CD14-positive monocyte (primary cell): Measurements from ENCODE around the gene DVL2. TPM values are rescaled to one million over a fixed set of nuclear protein-coding genes. Genes with fewer than 3 reads are reported as not detected.

Experiments used
- DNase-seq, 3 donors: peaks; one replicate each; pipeline ENCODE4 v3.0.0-alpha.2; 2011 to 2022
- H2AFZ ChIP-seq: 2 replicates; pipeline ENCODE4 v1.6.0; 2012; ENCODE audit warnings: mild to moderate bottlenecking, low read depth, low read length, inconsistent platforms; ENCODE audit not compliant: insufficient read depth, poor library complexity, severe bottlenecking
- H3K27ac ChIP-seq, 2 donors: 1 replicate in 1 of 2; 2 replicates in 1 of 2; pipeline ENCODE4 v1.5.1; 2012 to 2013; ENCODE audit warnings: low read length in 2 of 2, control low read depth in 1 of 2, inconsistent platforms in 1 of 2, low read depth in 1 of 2, mild to moderate bottlenecking in 1 of 2
- H3K27me3 ChIP-seq, 2 donors: one replicate each; pipeline versions ENCODE4 v1.6.0 to v1.6.1; 2011 to 2013; ENCODE audit warnings: low read length in 2 of 2; ENCODE audit not compliant: control insufficient read depth in 2 of 2, insufficient read depth in 2 of 2
- H3K36me3 ChIP-seq, 2 donors: replicated peaks in 1 of 2; 1 replicate in 1 of 2; 2 replicates in 1 of 2; pipeline versions ENCODE4 v1.5.1 to v1.6.1; 2012 to 2013; ENCODE audit warnings: low read length in 2 of 2, control low read depth in 1 of 2, inconsistent platforms in 1 of 2, mild to moderate bottlenecking in 1 of 2; ENCODE audit not compliant: insufficient read depth in 2 of 2, control insufficient read depth in 1 of 2
- H3K4me1 ChIP-seq, 2 donors: 1 replicate in 1 of 2; 2 replicates in 1 of 2; pipeline versions ENCODE4 v1.5.1 to v1.6.1; 2012 to 2013; ENCODE audit warnings: low read length in 2 of 2, control low read depth in 1 of 2, inconsistent platforms in 1 of 2, mild to moderate bottlenecking in 1 of 2, moderate library complexity in 1 of 2; ENCODE audit not compliant: insufficient read depth in 2 of 2, control insufficient read depth in 1 of 2
- H3K4me2 ChIP-seq: replicated peaks from 2 replicates; pipeline ENCODE3; 2012; ENCODE audit warnings: low read length, moderate library complexity, mild to moderate bottlenecking; ENCODE audit not compliant: poor library complexity, severe bottlenecking; ENCODE audit errors: extremely low read depth
- H3K4me3 ChIP-seq, 3 experiments: fragments of 200-600 bp in 1 of 3; sonication (generic) in 1 of 3; replicated peaks in 1 of 3; 1 replicate in 2 of 3; 2 replicates in 1 of 3; pipeline ENCODE4 v1.5.1; 2011 to 2013; ENCODE audit warnings: low read length in 3 of 3, mild to moderate bottlenecking in 3 of 3, control low read depth in 2 of 3, low read depth in 2 of 3, inconsistent platforms in 1 of 3, moderate library complexity in 1 of 3
- H3K79me2 ChIP-seq: 2 replicates; pipeline ENCODE4 v1.6.0; 2012; ENCODE audit warnings: mild to moderate bottlenecking, control low read depth, inconsistent platforms, low read length, moderate library complexity; ENCODE audit not compliant: insufficient read depth
- H3K9ac ChIP-seq: 2 replicates; pipeline ENCODE4 v1.6.0; 2017; ENCODE audit warnings: low read length, mild to moderate bottlenecking; ENCODE audit not compliant: insufficient read depth, poor library complexity, severe bottlenecking
- H3K9me3 ChIP-seq, 2 donors: replicated peaks in 1 of 2; 1 replicate in 1 of 2; 2 replicates in 1 of 2; pipeline versions ENCODE4 v1.5.1 to v1.6.1; 2012 to 2013; ENCODE audit warnings: low read length in 2 of 2, control low read depth in 1 of 2; ENCODE audit not compliant: control insufficient read depth in 1 of 2, insufficient read depth in 1 of 2
- H4K20me1 ChIP-seq: 2 replicates; pipeline ENCODE4 v1.6.0; 2012; ENCODE audit warnings: mild to moderate bottlenecking, low read length, control low read depth, moderate library complexity; ENCODE audit not compliant: insufficient read depth
- H3K27ac Mint-ChIP-seq, 7 donors: one replicate each; pipeline ENCODE4 v1.8.0; 2020; ENCODE audit warnings: mild to moderate bottlenecking in 7 of 7, mixed read lengths in 7 of 7, moderate library complexity in 6 of 7, inconsistent platforms in 2 of 7
- H3K27me3 Mint-ChIP-seq, 3 donors: one replicate each; pipeline ENCODE4 v1.8.0; 2021 to 2022; ENCODE audit warnings: low read depth in 3 of 3, mild to moderate bottlenecking in 3 of 3, mixed read lengths in 3 of 3, moderate library complexity in 3 of 3, inconsistent platforms in 1 of 3
- H3K36me3 Mint-ChIP-seq, 2 donors: one replicate each; pipeline ENCODE4 v1.8.0; 2020; ENCODE audit warnings: mixed read lengths in 2 of 2, inconsistent platforms in 1 of 2, mild to moderate bottlenecking in 1 of 2
- H3K4me1 Mint-ChIP-seq: one replicate; pipeline ENCODE4 v1.8.0; 2020; ENCODE audit warnings: mild to moderate bottlenecking, mixed read lengths
- H3K4me3 Mint-ChIP-seq, 2 donors: one replicate each; pipeline ENCODE4 v1.8.0; 2020; ENCODE audit warnings: mild to moderate bottlenecking in 2 of 2, mixed read lengths in 2 of 2, moderate library complexity in 1 of 2
- H3K9me3 Mint-ChIP-seq, 7 donors: one replicate each; pipeline ENCODE4 v1.8.0; 2020 to 2022; ENCODE audit warnings: mixed read lengths in 7 of 7, mild to moderate bottlenecking in 6 of 7, moderate library complexity in 6 of 7, inconsistent platforms in 2 of 7
- CTCF ChIP-seq: fragments of 200-600 bp; IDR thresholded peaks from one replicate; pipeline ENCODE4 v1.8.0; 2022; ENCODE audit warnings: antibody characterized with exemption, mild to moderate bottlenecking
- WGBS: methylation state at CpG from one replicate; pipeline ENCODE4 v1.1.5; 2013; ENCODE audit warnings: missing lambda C conversion rate; ENCODE audit not compliant: insufficient coverage; 5-methylcytosine and 5-hydroxymethylcytosine counted together
- intact Hi-C, 2 donors: fragments of 100-400 bp; cut with micrococcal nuclease; formaldehyde crosslinking; loops; one replicate each; pipeline versions ENCODE4 v1.15.0 to v1.15.1; 2023
- polyA plus RNA-seq, 3 donors: library from polyadenylated mRNA; depleted of rRNA in 1 of 3; unstranded in 2 of 3; stranded (reverse) in 1 of 3; fragments of 300-500 nt in 2 of 3; fragments of >200 nt in 1 of 3; fragmentation: Illumina TruSeq in 2 of 3; gene quantifications; 1 replicate in 2 of 3; 2 replicates in 1 of 3; pipeline ENCODE4 v1.2.3, GENCODE V29; 2012 to 2021

DVL2 gene
- polyA plus RNA-seq, 3 donors: 6.7 to 7.8 (median 7.0) TPM

DNA sequence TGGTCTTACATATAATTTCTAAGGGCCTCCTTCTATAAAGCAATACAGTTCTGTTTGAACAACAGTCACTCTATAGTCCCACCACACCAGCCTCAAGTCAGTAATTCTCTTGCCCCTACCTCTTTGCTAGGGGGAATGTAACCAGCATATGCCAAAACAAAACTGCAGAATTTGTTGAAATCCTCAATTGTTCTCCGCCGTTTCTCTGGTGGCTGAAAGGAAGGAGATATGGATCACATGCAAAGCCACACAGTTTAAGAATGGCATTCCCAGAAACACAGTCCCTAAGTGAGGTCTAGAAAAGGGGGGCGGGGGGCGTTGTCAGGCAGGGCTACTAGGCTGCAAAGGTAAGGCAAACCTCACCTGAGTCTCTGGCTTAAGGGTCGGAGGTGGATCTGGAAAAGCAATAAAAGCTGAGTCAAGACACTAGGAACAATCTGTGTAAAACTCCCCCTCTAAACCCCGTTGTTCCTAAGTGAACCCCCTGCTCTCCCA, 3.0 kb upstream of the DVL2 start:
- H3K36me3 ChIP-seq: peaks cover 21 to 26% of the 10 kb centered on the region in 2 donors
- peaks cover 64 to 71% of the 10 kb centered on the region in 2 donors for H3K4me1 ChIP-seq
- peaks cover 0 to 3% (median 0%) of the 10 kb centered on the region in 7 donors for H3K9me3 Mint-ChIP-seq
- 33% methylated on average over 3 of the region's 6 CpGs for WGBS
- peak overlapping the region; percentile 13 for H2AFZ ChIP-seq
- H3K36me3 Mint-ChIP-seq: peaks cover 36 to 45% of the 10 kb centered on the region in 2 donors
- peak overlapping the region; percentile 61 for H3K9ac ChIP-seq
- H3K27me3 Mint-ChIP-seq: peaks cover 0 to 5% (median 0%) of the 10 kb centered on the region in 3 donors
- intact Hi-C loops: loop anchor here (2.0 to 10.0 kb wide), 3 partner anchors 17 to 247 kb away; partner anchors contain the start of genes EIF5A (in 2 of the 2), POLR2A (in 1 of the 2) and SLC35G6 (in 1 of the 2)
- no peak for DNase-seq
- H4K20me1 ChIP-seq: peaks cover 45% of the 10 kb centered on the region
- peak overlapping the region; percentile 25 to 97 (median 76) for H3K27ac Mint-ChIP-seq
- H3K27me3 ChIP-seq: no peaks in the 10 kb centered on the region
- H3K4me3 Mint-ChIP-seq: peak overlapping the region; percentile 96 to 98
- peaks cover 77% of the 10 kb centered on the region for H3K79me2 ChIP-seq
- H3K27ac ChIP-seq: peak overlapping the region; percentile 21 to 25
- peak overlapping the region; percentile 100 for H3K4me2 ChIP-seq
- peak overlapping the region; percentile 65 to 100 (median 98) for H3K4me3 ChIP-seq
- H3K4me1 Mint-ChIP-seq: peaks cover 63% of the 10 kb centered on the region
- no peak for TF ChIP-seq CTCF
- H3K9me3 ChIP-seq: no peaks in the 10 kb centered on the region

GRCh38 chr17:7236808-7237207, 2.5 kb upstream of the DVL2 start:
- Histone ChIP-seq H3K79me2 (peaks cover 77% of the 10 kb centered on the region), H3K4me3 (peak overlapping the region in 1 of 3 experiments; percentile 100), H4K20me1 (peaks cover 45% of the 10 kb centered on the region), H3K27ac (no peak overlapping the region), H3K9ac (no peak overlapping the region), H3K27me3 (no peaks in the 10 kb centered on the region), H2AFZ (no peak overlapping the region), H3K4me2 (peak overlapping the region; percentile 100), H3K9me3 (no peaks in the 10 kb centered on the region), H3K36me3 (peaks cover 21 to 26% of the 10 kb centered on the region in 2 donors), H3K4me1 (peaks cover 67 to 76% of the 10 kb centered on the region in 2 donors)
- intact Hi-C loops: loop anchor here (2.0 to 10.0 kb wide), 3 partner anchors 16 to 248 kb away; partner anchors contain the start of genes EIF5A (in 2 of the 2), POLR2A (in 1 of the 2) and SLC35G6 (in 1 of the 2)
- WGBS: 92% methylated on average over 6 of the region's 6 CpGs
- Mint-ChIP-seq H3K4me3 (peak overlapping the region in 1 of 2 donors; percentile 98), H3K27ac (peak overlapping the region in 5 of 7 donors; percentile 28 to 84 (median 63)), H3K9me3 (peaks cover 0 to 1% (median 0%) of the 10 kb centered on the region in 7 donors), H3K36me3 (peaks cover 36 to 45% of the 10 kb centered on the region in 2 donors), H3K4me1 (peaks cover 68% of the 10 kb centered on the region), H3K27me3 (peaks cover 0 to 5% (median 0%) of the 10 kb centered on the region in 3 donors)
- DNase-seq: no peak
- no peak for TF ChIP-seq CTCF
